GM19452 (cell line): ENCODE data around the gene SMIM9.
"Not testable (repeated sequence)": the region's sequence is repeated elsewhere in the genome, so short reads cannot be mapped to it uniquely, and the experiment has no call there.

Source experiments
- ATAC-seq: cut with Tn5 transposase; IDR thresholded peaks from one replicate; pipeline ENCODE4 v1.9.1; 2021; ENCODE audit not compliant: unreplicated experiment

The SMIM9 gene

GRCh38 chrX:154816326-154816898 lies 18.1 kb downstream of the SMIM9 start:
- not testable (repeated sequence) for ATAC-seq

GRCh38 chrX:154815274-154815818 lies 19.1 kb downstream of the SMIM9 start:
- ATAC-seq = no peak

DNA sequence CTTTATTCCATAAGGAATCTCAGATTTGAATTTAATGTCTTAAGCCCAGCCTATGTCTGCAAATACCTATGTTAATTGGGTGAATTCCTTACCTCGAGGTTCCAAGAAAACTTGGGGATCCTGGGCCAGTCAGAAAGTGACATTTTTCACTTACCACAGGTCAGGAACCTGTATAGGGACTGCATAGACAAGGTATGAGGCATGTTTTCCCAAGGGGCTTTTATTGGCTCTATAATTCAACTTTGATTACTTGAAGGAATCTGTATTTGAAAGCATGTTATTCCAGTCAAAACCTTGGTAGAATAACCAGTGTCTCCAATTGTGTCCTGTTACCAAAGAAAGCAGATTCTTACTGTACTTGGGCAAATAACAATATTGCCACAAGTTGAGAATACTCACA lies 20.7 kb downstream of the SMIM9 start:
- no peak for ATAC-seq

GRCh38 chrX:154812341-154813101 lies 21.9 kb downstream of the SMIM9 start:
- no peak for ATAC-seq

GRCh38 chrX:154809939-154810665 lies 24.4 kb downstream of the SMIM9 start:
- ATAC-seq = no peak

- no peak for ATAC-seq
Observed at GRCh38 chrX:154806837-154807501, 27.5 kb downstream of the SMIM9 start.

DNA sequence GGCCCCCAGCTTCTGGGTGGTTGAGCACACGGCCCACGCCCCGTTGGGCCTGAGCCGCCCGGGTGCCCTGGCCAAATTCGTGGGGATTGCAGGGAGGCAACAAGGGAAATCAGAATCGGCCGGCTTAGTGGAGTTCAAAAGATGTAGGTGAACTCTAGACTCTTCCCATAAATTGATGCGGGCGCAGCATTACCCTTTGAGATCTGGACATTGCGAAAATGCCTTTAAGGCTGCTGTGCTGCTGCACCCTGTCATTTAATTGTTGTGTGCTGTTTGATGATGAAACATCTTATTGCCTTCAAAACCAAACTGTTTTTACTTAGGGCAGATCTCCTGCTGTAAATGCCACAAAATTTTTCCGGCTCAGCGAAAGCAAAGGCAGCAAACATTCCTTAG lies 28.8 kb downstream of the SMIM9 start:
- ATAC-seq = peak; percentile 40

DNA sequence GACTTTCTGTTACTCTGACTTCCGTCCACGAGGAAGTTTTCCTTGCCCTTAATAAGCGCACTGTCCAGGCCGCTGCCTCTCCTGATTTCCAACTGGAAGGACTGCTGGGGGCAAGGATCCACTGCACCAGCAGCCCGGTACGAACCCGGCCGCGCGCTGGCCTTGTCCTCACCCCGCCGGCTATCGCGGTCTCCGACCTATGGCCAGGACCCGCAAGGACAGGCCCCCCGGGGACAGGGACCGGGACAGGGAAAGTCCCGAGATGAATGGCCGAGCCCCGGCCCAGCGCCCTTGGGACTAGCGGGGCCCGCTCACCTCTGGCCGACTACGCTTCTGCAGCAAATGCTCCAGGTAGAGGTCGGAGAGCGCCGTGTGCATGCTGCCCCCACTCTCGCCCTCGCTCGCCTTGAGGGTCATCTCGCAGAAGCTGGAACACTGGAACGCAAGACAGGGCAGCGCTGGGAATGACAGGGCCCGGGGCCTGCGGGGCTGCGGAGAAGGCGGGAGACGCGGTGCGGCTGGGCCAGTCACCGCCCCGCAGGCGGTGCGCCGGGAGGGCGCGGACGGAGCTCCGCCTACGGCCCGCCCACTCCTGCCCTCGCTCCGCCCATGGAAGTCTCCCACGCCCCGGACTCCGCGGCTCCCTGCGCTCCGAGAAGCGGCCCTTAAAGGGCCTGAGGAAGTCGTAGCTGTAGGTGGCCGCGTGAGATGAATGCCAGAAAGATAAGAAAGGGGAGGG lies 29.3 kb downstream of the SMIM9 start, which contains the start of gene MPP1:
Gene MPP1, minus strand, starts transcription at position 529 of the 739 bp plus-strand sequence. Its CDS starts 112 bp downstream, at position 417.
- ATAC-seq = peak; percentile 96

DNA sequence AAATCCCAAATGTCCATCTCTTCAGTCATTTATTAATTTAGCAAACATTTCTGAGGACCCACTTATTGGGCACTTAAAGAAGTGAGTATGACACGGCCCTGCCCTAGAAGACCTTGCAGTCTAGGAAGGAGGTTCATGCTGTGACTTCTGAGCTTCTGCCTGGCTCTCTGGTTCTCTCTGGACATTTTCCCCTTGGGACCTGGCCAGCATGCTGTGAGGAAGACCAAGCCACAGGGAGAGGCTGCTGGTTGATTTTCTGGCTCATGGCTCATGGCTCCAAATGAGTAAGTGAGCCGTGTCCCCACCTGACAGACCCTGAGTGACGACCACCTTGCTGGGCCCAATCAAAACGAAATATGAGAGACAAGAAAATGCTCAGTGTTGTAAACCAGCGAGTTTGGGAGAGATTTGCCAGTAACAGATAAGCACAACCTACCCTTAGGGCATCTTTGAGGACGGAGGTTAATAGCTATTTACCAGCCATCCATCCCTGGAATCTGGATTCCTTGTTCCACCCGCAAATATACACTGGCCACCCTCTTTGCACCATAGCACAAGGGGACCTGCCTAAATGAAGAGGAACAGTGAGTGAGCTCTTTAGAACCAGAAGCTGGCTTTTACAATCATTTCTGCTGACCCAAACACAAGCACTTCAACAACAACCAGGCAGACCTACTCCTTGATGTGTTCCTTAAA lies 30.1 kb downstream of the SMIM9 start:
- ATAC-seq = no peak

- no peak for ATAC-seq
Observed at GRCh38 chrX:154802947-154803346, 31.5 kb downstream of the SMIM9 start.

GRCh38 chrX:154800478-154801210 lies 33.8 kb downstream of the SMIM9 start:
- no peak for ATAC-seq

- no peak for ATAC-seq
Observed at GRCh38 chrX:154799556-154800348, 34.7 kb downstream of the SMIM9 start.

- ATAC-seq = no peak
Observed at GRCh38 chrX:154797006-154797405, 37.5 kb downstream of the SMIM9 start.

DNA sequence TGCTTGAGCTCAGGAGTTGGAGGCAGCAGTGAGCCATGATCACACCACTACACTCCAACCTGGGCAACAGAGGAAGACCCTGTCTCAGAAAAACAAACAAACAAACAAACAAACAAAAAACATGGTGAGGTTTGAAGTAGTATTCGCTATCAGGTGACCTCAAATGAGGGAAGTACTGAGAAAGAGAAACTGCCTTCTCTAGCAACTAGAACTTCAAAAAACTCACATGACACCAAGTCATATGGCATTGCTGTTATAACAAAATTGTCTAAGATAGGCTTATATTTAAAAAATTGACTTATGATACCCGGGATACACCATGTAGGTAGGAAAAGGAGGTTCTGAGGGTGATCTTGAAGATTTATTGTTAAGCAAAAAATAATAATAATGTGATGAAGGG lies 39.4 kb downstream of the SMIM9 start:
- no peak for ATAC-seq

- ATAC-seq = no peak
Observed at GRCh38 chrX:154793084-154793795, 41.2 kb downstream of the SMIM9 start.

DNA sequence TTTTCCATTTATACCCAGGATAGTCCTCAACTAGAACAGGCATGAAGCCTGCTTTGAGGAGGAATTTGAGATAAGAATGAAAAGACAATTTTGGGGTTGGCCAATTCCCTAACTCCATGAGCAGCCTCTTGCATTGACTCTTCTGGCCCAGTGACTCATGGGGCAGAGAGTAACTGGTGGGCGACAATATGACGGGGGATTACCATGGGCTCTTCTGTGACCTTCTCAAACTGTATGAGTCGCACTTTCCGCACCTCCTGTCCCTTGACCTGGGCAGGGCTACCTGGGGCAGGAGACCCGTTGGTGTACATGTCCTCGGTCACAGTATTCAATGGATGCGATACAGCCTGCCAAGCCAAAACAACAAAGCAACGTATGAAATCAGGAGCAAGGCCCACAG lies 42.5 kb downstream of the SMIM9 start:
- no peak for ATAC-seq

DNA sequence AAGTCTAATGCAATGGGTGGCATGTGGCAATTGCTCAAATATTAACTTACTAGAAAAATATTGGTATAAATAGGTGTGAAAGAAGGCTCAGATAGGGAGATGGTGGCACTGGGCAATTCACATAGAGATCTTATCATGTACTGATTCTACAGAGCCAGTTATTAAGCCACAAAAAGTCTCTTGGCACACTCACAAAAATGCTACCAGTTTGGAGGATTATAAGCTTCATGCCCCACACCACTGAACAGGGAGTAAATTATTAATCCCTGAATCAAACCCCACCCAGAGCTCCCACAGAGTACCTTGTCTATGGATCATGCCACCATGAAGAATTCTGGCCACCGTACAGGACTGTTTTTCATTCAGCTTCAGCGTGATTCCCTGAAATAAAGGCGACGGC lies 43.0 kb downstream of the SMIM9 start:
- ATAC-seq = no peak

- no peak for ATAC-seq
Observed at GRCh38 chrX:154785716-154786115, 48.7 kb downstream of the SMIM9 start.
